Right lobe of liver (tissue), 6 donors: ENCODE data around the gene SINHCAF. TPM values are rescaled to one million over a fixed set of nuclear protein-coding genes. Genes with fewer than 3 reads are reported as not detected.

Source experiments
- ATAC-seq, 4 donors: fragments of 200-7000 bp; cut with Tn5 transposase; one replicate each; pipeline ENCODE4 v1.9.1; 2020; ENCODE audit warnings: mild to moderate bottlenecking in 4 of 4, moderate library complexity in 4 of 4
- DNase-seq, 3 donors: peaks; one replicate each; pipeline ENCODE4 v3.0.0-alpha.2; 2020
- H3K27ac ChIP-seq, 3 donors: fragments of 200-600 bp; one replicate each; pipeline ENCODE4 v1.8.0; 2022
- H3K27me3 ChIP-seq, 2 donors: fragments of 200-600 bp; one replicate each; pipeline ENCODE4 v1.8.0; 2022
- H3K36me3 ChIP-seq, 4 donors: fragments of 200-600 bp; sonication (generic) in 1 of 4; one replicate each; pipeline versions ENCODE4 v1.5.1 to v1.8.0; 2017 to 2022; ENCODE audit warnings: control low read depth in 1 of 4
- H3K4me1 ChIP-seq, 4 donors: fragments of 200-600 bp; sonication (generic) in 1 of 4; one replicate each; pipeline versions ENCODE4 v1.5.1 to v1.8.0; 2017 to 2022; ENCODE audit warnings: control low read depth in 1 of 4
- H3K4me3 ChIP-seq, 3 donors: fragments of 200-600 bp; one replicate each; pipeline ENCODE4 v1.8.0; 2022
- H3K9me3 ChIP-seq, 4 donors: fragments of 200-600 bp; sonication (generic) in 1 of 4; one replicate each; pipeline versions ENCODE4 v1.5.1 to v1.8.0; 2017 to 2022; ENCODE audit warnings: control low read depth in 1 of 4
- CTCF ChIP-seq, 4 donors: fragments of 200-600 bp in 3 of 4; fragments of 450-650 bp in 1 of 4; IDR thresholded peaks; one replicate each; pipeline versions ENCODE4 v1.5.1 to v1.8.0; 2016 to 2022; ENCODE audit warnings: antibody characterized with exemption in 4 of 4, mild to moderate bottlenecking in 2 of 4
- POLR2A ChIP-seq: fragments of 450-650 bp; IDR thresholded peaks from one replicate; pipeline ENCODE4 v1.6.1; 2017; ENCODE audit warnings: antibody characterized with exemption, mild to moderate bottlenecking
- WGBS: methylation state at CpG from one replicate; pipeline ENCODE4 v1.1.6; 2018; ENCODE audit warnings: low coverage, low lambda C conversion rate; ENCODE audit not compliant: insufficient coverage; ENCODE audit errors: missing lambda C conversion rate; 5-methylcytosine and 5-hydroxymethylcytosine counted together
- intact Hi-C, 2 donors: fragments of 100-400 bp; cut with DNase I; formaldehyde crosslinking; loops; one replicate each; pipeline versions ENCODE4 v1.11.2 to v1.14.1; 2022
- total RNA-seq, 6 experiments: library from RNA; depleted of rRNA in 2 of 6; stranded (reverse); fragments of >200 nt in 2 of 6; fragmentation: NEBNext Ultra II Directional in 3 of 6; extraction: Animal tissue kit (Norgen Biotek cat#: 25700) in 3 of 6; gene quantifications; one replicate each; pipeline versions ENCODE4 v1.1.0 to v1.2.4, GENCODE V29; 2016 to 2023
- donor health status: DM: no; HTN: yes; CAD: no.
- donor health status: DM: no; HTN: no; CAD: no.
- donor health status: DM: no; HTN: no; CAD: no.
- donor health status: DM: no; HTN: yes; CAD: no.
- donor health status: DM: no; HTN: yes; CAD: no.

SINHCAF gene
- total RNA-seq, 6 experiments from 2014 or later = 1.6 to 21.9 (median 8.2) TPM

GRCh38 chr12:31368666-31369361 is 42.9 kb upstream of the SINHCAF start:
- intact Hi-C loops = no loop called here
- TF ChIP-seq POLR2A = no peak
- no peak for TF ChIP-seq CTCF (IDR thresholded peaks at IDR 0.05)
- Histone ChIP-seq H3K27me3 (no peaks in the 10 kb centered on the region), H3K27ac (no peak overlapping the region), H3K36me3 (no peaks in the 10 kb centered on the region), H3K4me1 (peaks cover 0 to 7% (median 0%) of the 10 kb centered on the region in 4 donors), H3K4me3 (no peak overlapping the region), H3K9me3 (no peaks in the 10 kb centered on the region)
- ATAC-seq = no peak
- no peak for DNase-seq
- 35% methylated on average over 8 of the region's 8 CpGs for WGBS

GRCh38 chr12:31366104-31366621 is 40.2 kb upstream of the SINHCAF start:
- H3K36me3 ChIP-seq = no peaks in the 10 kb centered on the region
- peaks cover 0 to 7% (median 0%) of the 10 kb centered on the region in 4 donors for H3K4me1 ChIP-seq
- H3K4me3 ChIP-seq = no peak overlapping the region
- intact Hi-C loops = no loop called here
- DNase-seq = no peak
- ATAC-seq = no peak
- no peaks in the 10 kb centered on the region for H3K27me3 ChIP-seq
- no peaks in the 10 kb centered on the region for H3K9me3 ChIP-seq
- no peak for TF ChIP-seq POLR2A
- H3K27ac ChIP-seq = no peak overlapping the region
- WGBS = 85% methylated on average over 11 of the region's 11 CpGs

- WGBS = no CpG with 5 or more reads among the region's 2 CpGs
- intact Hi-C loops = no loop called here
- no peak for ATAC-seq
- no peak for DNase-seq
- H3K27me3 ChIP-seq = no peaks in the 10 kb centered on the region
- H3K4me3 ChIP-seq = no peak overlapping the region
- no peaks in the 10 kb centered on the region for H3K4me1 ChIP-seq
- no peak overlapping the region for H3K27ac ChIP-seq
- H3K9me3 ChIP-seq = no peaks in the 10 kb centered on the region
- H3K36me3 ChIP-seq = no peaks in the 10 kb centered on the region
- TF ChIP-seq POLR2A (no peak), CTCF (IDR thresholded peaks at IDR 0.05) (no peak)
Measured at GRCh38 chr12:31363831-31364230, 37.9 kb upstream of the SINHCAF start.

GRCh38 chr12:31363416-31363809 is 37.5 kb upstream of the SINHCAF start:
- ATAC-seq (no peak), DNase-seq (no peak)
- intact Hi-C loops = no loop called here
- no peaks in the 10 kb centered on the region for H3K36me3 ChIP-seq
- H3K27ac ChIP-seq = no peak overlapping the region
- 67% methylated on average over 4 of the region's 6 CpGs for WGBS
- H3K27me3 ChIP-seq = no peaks in the 10 kb centered on the region
- no peaks in the 10 kb centered on the region for H3K9me3 ChIP-seq
- H3K4me1 ChIP-seq = no peaks in the 10 kb centered on the region
- TF ChIP-seq POLR2A (no peak), CTCF (IDR thresholded peaks at IDR 0.05) (no peak)
- no peak overlapping the region for H3K4me3 ChIP-seq

- DNase-seq (no peak), ATAC-seq (peak; percentile 34 to 61 (median 42))
- 40% methylated on average over 6 of the region's 6 CpGs for WGBS
- H3K4me3 ChIP-seq = no peak overlapping the region
- no peak overlapping the region for H3K27ac ChIP-seq
- intact Hi-C loops = no loop called here
- no peaks in the 10 kb centered on the region for H3K27me3 ChIP-seq
- no peaks in the 10 kb centered on the region for H3K4me1 ChIP-seq
- no peaks in the 10 kb centered on the region for H3K36me3 ChIP-seq
- TF ChIP-seq POLR2A (no peak), CTCF (IDR thresholded peaks at IDR 0.05) (no peak)
- H3K9me3 ChIP-seq = no peaks in the 10 kb centered on the region
Measured at GRCh38 chr12:31362759-31363415, 36.9 kb upstream of the SINHCAF start.
